ENCODE data around the gene RPS15.
A peak's percentile ranks its signal among the peaks of the same experiment; 100 is the strongest.

The RPS15 gene

GRCh38 chr19:1401138-1401888, 36.9 kb upstream of the RPS15 start, which contains the start of gene GAMT:
Gene GAMT (minus strand): TSS chr19:1401542. CDS start chr19:1401476, 66 bp downstream.
- peak; percentile 61 for DNase-seq (ENCODE audit: insufficient read length, low spot score)
- no peak for FAIRE-seq

- DNase-seq (ENCODE audit: insufficient read length, low spot score) = no peak
Measured at GRCh38 chr19:1401889-1402217, 36.3 kb upstream of the RPS15 start.

GRCh38 chr19:1402411-1403070, 35.7 kb upstream of the RPS15 start:
- no peak for DNase-seq (ENCODE audit: insufficient read length, low spot score)
- no peak for FAIRE-seq

More at GRCh38 chr19:1401889-1402217, 36.3 kb upstream of the RPS15 start:
- no peak for FAIRE-seq

DNA sequence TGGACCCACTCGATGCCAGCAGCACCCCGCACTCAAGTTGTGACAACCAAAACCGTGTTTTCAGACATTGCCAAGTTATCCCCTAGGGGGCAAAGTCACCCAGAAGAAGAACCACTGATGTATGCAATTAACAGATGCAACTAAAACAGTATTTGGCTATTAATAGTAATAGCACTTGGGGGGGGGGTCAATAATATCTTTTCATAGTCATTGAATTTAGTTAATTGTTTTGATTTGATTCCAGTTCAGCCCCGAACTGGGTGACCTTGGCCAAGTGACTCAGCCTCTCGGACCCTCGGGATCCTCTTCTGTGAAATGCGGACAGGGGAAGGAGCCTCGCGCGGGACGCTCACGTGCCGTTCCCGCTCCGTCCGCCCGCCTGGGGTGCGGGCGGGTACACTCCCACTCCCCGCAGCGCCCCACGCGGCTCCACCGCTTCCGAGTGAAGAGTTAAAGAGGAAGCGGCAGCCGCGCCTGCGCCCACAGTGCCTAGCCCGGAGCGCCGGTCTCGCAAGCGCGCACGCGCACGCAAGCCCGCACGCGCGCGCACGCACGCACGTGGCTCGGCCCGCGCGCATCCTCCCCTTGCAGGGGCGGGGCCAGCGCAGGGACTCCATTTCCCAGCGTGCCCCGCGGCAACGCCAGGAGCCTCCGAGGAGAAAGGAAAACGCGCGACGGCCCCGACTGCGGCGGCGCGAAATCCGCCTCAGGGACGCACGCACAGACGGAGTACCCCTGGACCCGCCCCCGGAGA, 31.2 kb upstream of the RPS15 start:
- peak; percentile 80 for FAIRE-seq

DNA sequence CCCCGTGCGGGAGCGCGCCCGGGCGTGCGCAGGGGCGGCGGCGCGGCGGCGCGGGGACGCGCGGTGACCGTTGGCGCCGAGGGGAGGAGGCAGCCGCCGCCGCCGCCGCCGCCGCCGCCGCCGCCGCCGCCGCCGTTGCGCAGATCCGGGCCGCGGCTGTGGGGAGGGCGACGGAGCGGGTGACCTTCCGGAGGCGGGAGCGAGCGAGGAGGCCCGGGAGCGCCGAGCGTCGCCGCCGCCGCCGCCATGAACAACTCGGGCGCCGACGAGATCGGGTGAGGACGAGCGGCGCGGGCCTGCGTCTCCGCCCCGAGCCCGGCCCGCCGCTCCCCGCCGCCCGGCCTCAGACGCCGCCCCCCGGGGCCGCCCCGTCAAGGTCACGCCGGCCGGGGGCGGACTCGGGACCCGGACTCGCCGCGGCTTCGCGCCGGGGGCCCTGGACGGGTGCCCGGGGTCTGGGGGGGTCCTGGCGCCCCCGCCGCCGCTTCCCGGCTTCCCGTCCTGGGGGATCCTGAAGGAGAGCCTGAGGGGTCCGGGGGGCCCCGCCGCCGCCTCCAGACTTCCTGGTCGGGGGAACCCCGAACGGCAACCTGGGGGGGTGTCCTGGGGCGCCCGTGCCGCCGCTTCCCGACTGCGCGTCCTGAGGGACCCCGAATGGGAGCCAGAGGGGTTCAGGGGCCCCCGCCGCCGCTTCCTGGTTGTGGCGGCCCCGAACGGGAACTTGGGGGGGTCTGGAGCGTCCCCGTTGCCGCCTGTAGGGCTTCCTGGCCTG, 30.5 kb upstream of the RPS15 start, which contains the start of gene DAZAP1:
Gene DAZAP1, plus strand, starts transcription at position 59 of the 772 bp plus-strand sequence. Its CDS starts 188 bp downstream, at position 247.
- no peak for FAIRE-seq
- DNase-seq (ENCODE audit: insufficient read length, low spot score) = no peak

More for the DNA sequence above, 31.2 kb upstream of the RPS15 start:
- DNase-seq (ENCODE audit: insufficient read length, low spot score) = peak; percentile 93

- no peak for FAIRE-seq
Measured at GRCh38 chr19:1408300-1409203, 29.6 kb upstream of the RPS15 start.

GRCh38 chr19:1409204-1410005, 28.8 kb upstream of the RPS15 start:
- FAIRE-seq = no peak
- DNase-seq (ENCODE audit: insufficient read length, low spot score) = no peak

More at GRCh38 chr19:1408300-1409203, 29.6 kb upstream of the RPS15 start:
- DNase-seq (ENCODE audit: insufficient read length, low spot score) = no peak

GRCh38 chr19:1410136-1410786, 27.9 kb upstream of the RPS15 start:
- FAIRE-seq = no peak
- DNase-seq (ENCODE audit: insufficient read length, low spot score) = no peak

- FAIRE-seq = no peak
- DNase-seq (ENCODE audit: insufficient read length, low spot score) = no peak
Measured at GRCh38 chr19:1410789-1411188, 27.4 kb upstream of the RPS15 start.

DNA sequence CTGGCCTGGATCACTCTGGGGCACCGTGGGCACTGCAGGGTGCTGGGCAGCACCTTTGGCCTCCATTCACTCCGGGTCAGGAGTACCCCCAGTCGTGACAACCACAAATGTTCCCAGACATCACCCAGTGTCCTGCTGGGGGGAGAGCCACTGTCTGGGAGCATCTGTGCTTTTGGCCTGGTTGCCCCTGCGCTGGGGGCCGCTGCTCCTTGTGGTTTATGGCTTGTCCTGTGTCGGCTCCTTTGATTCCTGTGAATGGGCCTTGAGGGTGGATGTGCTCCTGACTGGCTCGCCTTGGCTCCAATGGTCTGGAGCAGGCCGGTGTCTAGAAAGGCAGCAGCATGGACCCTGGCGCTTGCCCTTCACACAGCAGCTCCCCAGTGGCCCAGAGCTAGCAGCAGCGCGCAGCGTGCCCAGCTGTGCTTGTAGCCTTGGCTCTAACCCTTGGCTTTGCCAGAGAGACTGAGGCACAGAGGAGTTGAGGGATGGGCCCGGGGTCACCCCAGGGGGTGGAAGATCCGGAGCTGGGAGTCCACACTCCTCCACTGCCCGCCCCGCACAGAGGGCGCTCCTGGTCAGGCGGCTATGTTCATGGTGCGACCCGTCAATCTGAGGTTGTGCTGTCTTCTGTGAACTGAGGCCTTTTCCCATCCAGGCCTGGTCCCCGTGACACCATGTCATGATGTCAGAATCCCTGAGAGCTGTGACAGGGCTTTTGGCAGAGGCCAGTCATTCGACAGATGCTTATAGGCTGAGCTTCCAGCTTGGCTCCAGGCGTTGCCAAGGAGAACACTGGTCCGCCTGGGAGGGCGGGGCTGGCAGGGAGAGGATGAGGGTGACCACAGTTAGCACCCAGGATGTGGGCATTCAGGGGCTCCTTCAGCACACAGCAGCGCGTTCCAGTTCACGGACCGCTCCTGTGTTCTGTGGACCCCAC, 26.7 kb upstream of the RPS15 start:
- FAIRE-seq (no peak), DNase-seq (ENCODE audit: insufficient read length, low spot score) (no peak)

GRCh38 chr19:1412323-1412923, 25.8 kb upstream of the RPS15 start:
- no peak for FAIRE-seq
- no peak for DNase-seq (ENCODE audit: insufficient read length, low spot score)

- DNase-seq (ENCODE audit: insufficient read length, low spot score) = no peak
- FAIRE-seq = no peak
Measured at GRCh38 chr19:1412995-1413800, 25.0 kb upstream of the RPS15 start.

DNA sequence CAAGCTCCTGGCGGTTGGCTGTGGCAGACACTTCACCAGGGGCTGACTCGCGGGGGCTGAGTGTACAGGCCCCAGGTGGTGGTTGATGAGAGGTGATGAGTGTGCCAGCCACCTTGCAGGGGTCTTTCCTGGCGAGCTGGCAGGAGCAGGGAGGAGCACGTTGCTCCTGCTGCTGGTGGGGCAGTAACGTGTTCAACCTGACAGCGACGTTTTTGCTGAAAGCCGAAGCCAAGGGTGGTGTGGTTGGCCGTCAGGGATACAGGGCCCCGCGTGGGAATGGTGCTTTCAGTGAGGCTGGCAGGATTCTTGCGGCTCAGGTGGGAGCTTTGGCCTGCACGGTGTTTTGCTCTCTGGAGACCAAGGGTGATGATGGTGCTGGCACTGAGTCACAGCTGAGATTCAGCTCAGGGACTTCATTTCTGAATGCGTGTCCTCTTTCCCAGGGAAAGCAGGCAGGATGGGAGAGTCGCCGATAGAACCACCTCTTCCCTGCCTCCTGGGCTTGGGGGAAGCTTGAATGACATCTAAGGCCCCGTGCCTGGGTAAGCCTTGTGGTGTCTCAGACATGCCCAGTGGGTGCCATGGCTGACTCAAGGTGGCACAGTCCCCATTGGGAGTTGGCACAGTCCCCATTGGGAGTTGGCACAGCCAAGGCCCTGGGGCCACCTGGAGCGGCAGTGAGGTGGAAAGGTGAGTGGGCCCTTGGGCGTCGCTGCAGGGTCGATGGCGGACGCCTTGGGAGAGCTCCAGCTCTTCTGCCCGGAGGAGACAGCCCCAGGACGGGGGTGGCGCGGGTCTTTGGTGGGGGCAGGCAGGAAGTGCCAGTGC, 22.0 kb upstream of the RPS15 start:
- DNase-seq (ENCODE audit: insufficient read length, low spot score) (no peak), FAIRE-seq (no peak)

- no peak for DNase-seq (ENCODE audit: insufficient read length, low spot score)
- no peak for FAIRE-seq
Measured at GRCh38 chr19:1417145-1417544, 21.1 kb upstream of the RPS15 start.
